Duodenal mucosa (tissue), 2 donors: ENCODE results near the gene PRKAR2A.

ENCODE experiments used
- H3K27ac ChIP-seq: one replicate; pipeline ENCODE4 v1.7.0; 2013; ENCODE audit warnings: low read depth, low read length
- H3K27me3 ChIP-seq, 2 donors: one replicate each; pipeline ENCODE4 v1.7.0; 2013; ENCODE audit warnings: low read length in 2 of 2, control low read depth in 1 of 2; ENCODE audit not compliant: insufficient read depth in 2 of 2, control insufficient read depth in 1 of 2
- H3K36me3 ChIP-seq, 2 donors: one replicate each; pipeline ENCODE4 v1.7.0; 2013; ENCODE audit warnings: low read length in 2 of 2, control low read depth in 1 of 2; ENCODE audit not compliant: insufficient read depth in 2 of 2, control insufficient read depth in 1 of 2
- H3K4me1 ChIP-seq, 2 donors: one replicate each; pipeline ENCODE4 v1.7.0; 2013; ENCODE audit warnings: low read length in 2 of 2, control low read depth in 1 of 2; ENCODE audit not compliant: insufficient read depth in 2 of 2, control insufficient read depth in 1 of 2
- H3K4me3 ChIP-seq, 2 donors: one replicate each; pipeline ENCODE4 v1.7.0; 2013; ENCODE audit warnings: low read length in 2 of 2, low read depth in 1 of 2
- H3K9ac ChIP-seq, 2 donors: one replicate each; pipeline ENCODE4 v1.7.0; 2013; ENCODE audit warnings: low read length in 2 of 2, low read depth in 1 of 2
- H3K9me3 ChIP-seq, 2 donors: one replicate each; pipeline ENCODE4 v1.7.0; 2013; ENCODE audit warnings: low read length in 2 of 2, control low read depth in 1 of 2; ENCODE audit not compliant: control insufficient read depth in 1 of 2

Gene PRKAR2A

DNA sequence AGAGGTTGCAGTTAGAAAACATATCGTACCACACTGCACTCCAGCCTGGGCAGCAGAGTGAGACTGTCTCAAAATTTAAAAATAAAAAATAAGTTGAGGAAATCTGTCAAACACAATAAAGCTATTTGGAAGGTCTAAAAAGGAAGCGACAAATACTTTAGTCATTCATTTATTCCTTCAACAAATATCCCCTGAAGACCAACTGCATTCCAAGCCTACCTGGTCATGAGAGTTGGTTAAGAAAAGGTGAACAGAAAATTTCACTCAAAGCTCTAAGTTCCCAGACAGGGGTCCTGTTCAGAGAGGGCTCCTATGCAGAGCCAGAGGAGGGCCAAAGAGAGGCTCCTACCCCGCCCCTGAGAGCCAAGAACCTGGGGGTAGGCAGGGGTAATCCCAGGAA lies 15.4 kb upstream of the PRKAR2A start:
- H3K36me3 ChIP-seq = peaks cover 19 to 33% of the 10 kb centered on the region in 2 donors
- no peak overlapping the region for H3K9ac ChIP-seq
- H3K4me3 ChIP-seq = no peak overlapping the region
- H3K27ac ChIP-seq = no peak overlapping the region
- H3K4me1 ChIP-seq = no peaks in the 10 kb centered on the region
- H3K9me3 ChIP-seq = no peaks in the 10 kb centered on the region
- H3K27me3 ChIP-seq = no peaks in the 10 kb centered on the region

DNA sequence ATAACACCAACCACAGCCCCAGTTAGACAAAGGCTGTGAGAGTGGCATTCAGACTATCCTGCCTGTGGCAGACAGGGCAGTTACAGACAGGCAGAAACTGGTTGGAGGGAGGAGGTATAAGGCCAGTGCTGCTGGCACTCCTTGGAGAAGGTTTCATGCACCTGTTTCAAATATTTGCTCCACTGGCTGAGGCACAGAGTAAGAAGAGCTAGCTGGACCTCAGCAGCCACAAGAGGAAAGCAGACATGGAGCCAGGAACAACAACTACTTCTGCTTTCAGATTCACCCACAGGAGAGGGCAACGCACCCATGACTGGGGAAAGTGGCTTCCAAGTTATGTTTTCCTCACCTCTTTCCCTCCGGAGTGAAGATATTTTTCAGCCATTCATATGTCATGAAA lies 11.5 kb upstream of the PRKAR2A start:
- H3K27ac ChIP-seq = no peak overlapping the region
- no peaks in the 10 kb centered on the region for H3K27me3 ChIP-seq
- peaks cover 27 to 37% of the 10 kb centered on the region in 2 donors for H3K36me3 ChIP-seq
- H3K4me3 ChIP-seq = no peak overlapping the region
- H3K9me3 ChIP-seq = no peaks in the 10 kb centered on the region
- H3K9ac ChIP-seq = no peak overlapping the region
- peaks cover 5 to 8% of the 10 kb centered on the region in 2 donors for H3K4me1 ChIP-seq

DNA sequence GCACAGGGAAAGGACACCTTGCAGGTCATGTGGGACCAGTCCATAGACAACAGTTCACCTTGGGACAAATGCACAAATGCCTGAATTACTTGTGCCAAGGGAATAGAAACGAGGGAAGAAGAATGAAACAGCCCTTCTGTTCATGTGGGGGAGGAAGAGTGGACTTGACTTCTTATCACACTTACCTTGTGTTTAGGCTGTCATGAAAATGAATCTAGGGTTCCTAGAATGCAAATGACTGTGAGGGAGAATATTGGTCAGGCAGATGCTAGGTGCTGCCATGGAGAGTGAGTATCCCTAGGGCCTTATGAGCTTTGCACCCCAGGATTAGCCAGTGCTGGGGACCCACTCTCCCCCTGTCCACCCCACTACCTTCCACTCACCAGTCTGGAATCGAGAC lies 11.0 kb upstream of the PRKAR2A start:
- H3K36me3 ChIP-seq = peaks cover 27 to 37% of the 10 kb centered on the region in 2 donors
- no peak overlapping the region for H3K4me3 ChIP-seq
- H3K9me3 ChIP-seq = no peaks in the 10 kb centered on the region
- H3K4me1 ChIP-seq = peaks cover 10 to 13% of the 10 kb centered on the region in 2 donors
- no peaks in the 10 kb centered on the region for H3K27me3 ChIP-seq
- no peak overlapping the region for H3K27ac ChIP-seq
- no peak overlapping the region for H3K9ac ChIP-seq

DNA sequence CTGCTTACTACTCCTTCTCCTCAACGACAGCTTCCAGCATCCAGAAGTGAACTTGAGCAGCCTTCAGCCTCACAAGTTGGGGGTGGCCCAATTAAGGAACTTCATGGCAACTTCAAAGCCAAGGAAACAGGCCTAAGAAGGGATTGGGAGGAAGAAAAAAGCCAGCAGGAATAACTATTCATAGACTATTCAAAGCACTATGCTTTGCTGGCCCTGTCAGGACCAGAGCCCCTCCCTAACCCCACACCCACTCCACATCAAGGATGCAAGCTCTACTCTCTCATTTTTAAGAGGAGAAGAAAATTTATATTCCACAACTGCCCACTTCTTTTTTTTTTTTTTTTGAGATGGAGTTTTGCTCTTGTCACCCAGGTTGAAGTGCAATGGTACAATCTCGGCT lies 10.0 kb upstream of the PRKAR2A start:
- H3K9ac ChIP-seq = no peak overlapping the region
- H3K27me3 ChIP-seq = no peaks in the 10 kb centered on the region
- peaks cover 14% of the 10 kb centered on the region in 2 donors for H3K4me1 ChIP-seq
- peaks cover 27 to 36% of the 10 kb centered on the region in 2 donors for H3K36me3 ChIP-seq
- H3K27ac ChIP-seq = no peak overlapping the region
- H3K4me3 ChIP-seq = no peak overlapping the region
- H3K9me3 ChIP-seq = no peaks in the 10 kb centered on the region

DNA sequence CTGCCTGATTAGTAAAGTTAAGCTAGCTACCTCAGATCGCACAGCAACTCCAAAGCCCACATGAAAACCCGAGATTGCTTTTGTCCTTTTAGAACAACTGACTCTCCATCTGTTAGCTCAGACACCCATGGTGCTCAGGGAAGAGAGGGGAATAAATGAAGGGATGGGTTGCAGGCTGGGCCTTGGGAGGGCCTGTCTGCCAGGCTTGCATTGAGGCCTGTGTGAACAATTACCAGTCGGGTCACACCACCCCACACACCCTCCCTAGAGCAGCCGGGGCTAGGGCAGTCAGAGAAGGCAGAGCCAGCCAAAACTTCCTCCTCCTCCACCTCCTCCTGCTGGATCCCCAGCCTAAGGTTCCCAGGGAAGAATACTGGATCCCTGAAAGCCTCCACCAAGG lies 8.8 kb upstream of the PRKAR2A start:
- H3K9me3 ChIP-seq = no peaks in the 10 kb centered on the region
- peaks cover 14% of the 10 kb centered on the region in 2 donors for H3K4me1 ChIP-seq

DNA sequence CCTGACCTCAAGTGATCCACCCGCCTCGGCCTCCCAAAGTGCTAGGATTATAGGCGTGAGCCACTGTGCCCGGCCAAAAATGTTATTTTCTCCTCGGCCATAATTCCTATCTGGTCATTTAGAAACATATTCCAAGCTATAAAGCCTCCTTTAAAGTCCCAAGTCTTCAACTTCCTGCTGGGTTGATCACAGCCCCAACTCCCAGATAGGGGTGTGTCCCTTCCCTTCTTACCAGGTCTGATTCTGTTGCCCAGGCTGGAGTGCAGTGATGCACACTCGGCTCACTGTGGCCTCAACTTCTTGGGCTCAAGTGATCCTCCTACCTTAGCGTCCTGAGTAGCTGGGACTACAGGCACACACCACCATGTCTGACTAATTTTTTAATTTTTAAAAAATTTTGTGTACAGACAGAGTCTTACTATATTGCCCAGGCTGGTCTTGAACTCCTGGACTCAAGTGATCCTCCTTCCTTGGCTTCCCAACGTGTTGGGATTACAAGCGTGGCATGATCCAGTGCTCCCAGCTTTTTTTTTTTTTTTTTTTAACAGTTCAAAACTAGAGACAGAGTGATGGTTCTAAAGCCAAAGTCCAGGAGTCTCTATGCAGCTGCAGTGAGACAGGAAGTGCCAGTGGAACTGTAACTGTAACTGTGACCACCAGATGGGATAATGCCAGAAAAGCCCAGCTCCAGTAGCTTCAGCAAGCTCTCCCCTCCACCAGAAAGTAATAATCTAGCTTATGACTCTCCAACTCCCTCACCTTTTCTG lies 8.2 kb upstream of the PRKAR2A start:
- Histone ChIP-seq H3K9ac (no peak overlapping the region), H3K27me3 (no peaks in the 10 kb centered on the region), H3K9me3 (no peaks in the 10 kb centered on the region), H3K4me1 (peaks cover 14% of the 10 kb centered on the region in 2 donors), H3K36me3 (peaks cover 22 to 31% of the 10 kb centered on the region in 2 donors), H3K27ac (no peak overlapping the region), H3K4me3 (no peak overlapping the region)

More for the DNA sequence above, 8.8 kb upstream of the PRKAR2A start:
- H3K9ac ChIP-seq = no peak overlapping the region
- peaks cover 22 to 31% of the 10 kb centered on the region in 2 donors for H3K36me3 ChIP-seq
- H3K4me3 ChIP-seq = no peak overlapping the region
- H3K27me3 ChIP-seq = no peaks in the 10 kb centered on the region
- H3K27ac ChIP-seq = no peak overlapping the region

DNA sequence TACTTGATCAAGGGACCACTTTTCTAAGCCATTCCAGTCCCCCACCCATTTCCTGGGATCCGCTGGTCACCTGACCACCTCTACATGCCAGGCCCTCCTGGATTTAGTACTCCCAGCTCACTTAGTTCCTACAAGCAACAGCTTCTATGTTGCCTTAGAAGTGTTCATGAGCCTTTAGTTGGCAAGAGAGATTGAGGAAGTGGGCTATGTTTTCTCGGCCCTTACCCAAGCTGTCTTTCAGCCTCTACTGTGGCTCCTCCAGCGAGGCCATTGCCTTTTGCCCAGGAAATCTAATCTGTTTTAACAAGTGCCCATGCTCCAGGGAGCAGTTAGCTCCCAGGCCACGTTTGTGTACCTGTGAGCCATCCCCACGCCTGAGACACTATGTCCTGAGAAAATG lies 4.5 kb upstream of the PRKAR2A start:
- Histone ChIP-seq H3K36me3 (peaks cover 3 to 6% of the 10 kb centered on the region in 2 donors), H3K9ac (no peak overlapping the region), H3K9me3 (no peaks in the 10 kb centered on the region), H3K27me3 (no peaks in the 10 kb centered on the region), H3K4me1 (peaks cover 17 to 24% of the 10 kb centered on the region in 2 donors), H3K4me3 (no peak overlapping the region), H3K27ac (no peak overlapping the region)

DNA sequence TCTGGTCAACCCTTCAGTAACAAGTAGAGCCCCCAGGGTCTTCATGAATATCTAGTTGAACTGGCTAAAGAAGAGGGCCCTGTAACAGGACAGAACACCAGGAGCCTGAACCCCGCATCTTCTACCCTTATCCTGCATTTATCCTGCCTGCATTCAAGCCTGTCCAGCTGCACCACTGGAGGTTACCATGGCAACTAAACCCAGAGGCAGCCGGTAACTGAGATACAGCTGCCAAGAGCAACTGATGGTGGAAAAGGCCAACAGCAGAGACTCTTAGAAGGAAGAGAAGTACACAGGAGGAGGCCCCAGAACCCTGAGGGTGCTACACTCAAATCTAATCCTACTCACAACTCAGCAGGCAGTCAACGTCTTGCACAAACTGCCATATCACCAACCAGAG lies 3.7 kb upstream of the PRKAR2A start:
- no peak overlapping the region for H3K4me3 ChIP-seq
- H3K9me3 ChIP-seq = no peaks in the 10 kb centered on the region
- H3K36me3 ChIP-seq = peaks cover 0 to 4% of the 10 kb centered on the region in 2 donors
- no peak overlapping the region for H3K9ac ChIP-seq
- H3K4me1 ChIP-seq = peaks cover 18 to 26% of the 10 kb centered on the region in 2 donors
- H3K27ac ChIP-seq = no peak overlapping the region
- no peaks in the 10 kb centered on the region for H3K27me3 ChIP-seq

DNA sequence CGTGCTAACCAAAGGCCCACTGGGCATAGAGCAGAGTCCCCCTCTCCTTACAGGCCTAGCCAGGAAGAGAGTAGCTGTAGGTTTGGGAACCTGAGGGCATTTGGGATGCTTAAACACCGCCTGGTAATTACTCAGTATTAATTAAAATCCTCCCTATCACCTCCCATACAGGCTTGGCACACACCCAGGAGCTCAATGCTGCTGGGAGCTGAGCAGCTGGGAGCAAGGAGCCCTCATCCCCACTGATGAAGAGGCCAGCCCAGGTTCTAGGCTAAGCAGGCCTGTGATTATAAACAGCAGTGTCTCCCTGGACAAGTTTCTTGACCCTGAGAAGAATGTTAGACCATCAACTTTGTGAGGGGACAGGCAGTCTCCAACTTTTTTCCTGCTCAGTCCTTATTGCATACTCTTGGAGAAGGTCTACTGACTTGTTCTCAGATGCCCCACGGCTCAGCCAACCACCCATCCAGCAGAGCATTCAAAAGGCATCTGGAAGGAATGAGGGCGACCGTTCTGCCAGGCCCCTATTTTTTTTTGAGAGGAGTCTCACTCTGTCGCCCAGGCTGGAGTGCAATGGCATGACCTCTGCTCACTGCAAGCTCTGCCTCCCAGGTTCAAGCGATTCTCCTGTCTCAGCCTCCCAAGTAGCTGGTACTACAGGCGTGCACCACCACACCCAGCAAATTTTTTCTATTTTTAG lies 1.3 kb upstream of the PRKAR2A start:
- Histone ChIP-seq H3K36me3 (peaks cover 0 to 4% of the 10 kb centered on the region in 2 donors), H3K4me1 (peaks cover 28 to 31% of the 10 kb centered on the region in 2 donors), H3K9ac (peak overlapping the region in 1 of 2 donors; percentile 74), H3K4me3 (no peak overlapping the region), H3K27ac (no peak overlapping the region), H3K9me3 (no peaks in the 10 kb centered on the region), H3K27me3 (no peaks in the 10 kb centered on the region)

DNA sequence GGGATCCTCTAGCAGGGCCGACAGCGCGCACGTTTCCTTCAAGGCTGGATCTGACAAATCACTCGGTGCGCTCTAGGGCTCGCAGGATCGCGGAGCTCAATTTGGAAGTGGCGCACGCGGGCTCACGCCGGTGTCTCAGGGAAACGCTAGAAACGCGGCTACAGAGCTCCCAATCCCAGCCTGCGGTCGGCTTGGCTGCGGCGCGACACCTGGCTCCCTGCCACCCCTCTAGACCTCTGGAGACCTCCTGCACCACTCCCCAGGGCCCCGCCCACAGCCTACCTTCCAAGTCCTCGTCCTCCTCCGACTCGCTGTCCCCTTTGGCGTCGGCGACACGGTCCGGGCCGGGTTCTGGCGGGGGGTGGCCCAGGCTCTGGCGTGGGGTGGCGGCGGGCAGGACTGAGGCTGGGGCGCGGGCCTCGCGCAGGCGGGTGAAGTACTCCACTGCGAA lies 596 bp downstream of the PRKAR2A start:
- Histone ChIP-seq H3K9me3 (no peaks in the 10 kb centered on the region), H3K4me1 (peaks cover 25% of the 10 kb centered on the region in 2 donors), H3K27ac (peak overlapping the region; percentile 86), H3K4me3 (peak overlapping the region; percentile 78 to 86), H3K9ac (peak overlapping the region; percentile 71 to 74), H3K36me3 (peaks cover 0 to 2% of the 10 kb centered on the region in 2 donors), H3K27me3 (no peaks in the 10 kb centered on the region)
